CD4-positive, alpha-beta T cell treated with Interleukin-1 beta for 1 hour (primary cell): ENCODE measurements around the gene NEDD8.

ENCODE experiments used
- DNase-seq, 2 donors: peaks; one replicate each; pipeline ENCODE4 v3.0.0-alpha.2; 2020 to 2022

NEDD8 gene

DNA sequence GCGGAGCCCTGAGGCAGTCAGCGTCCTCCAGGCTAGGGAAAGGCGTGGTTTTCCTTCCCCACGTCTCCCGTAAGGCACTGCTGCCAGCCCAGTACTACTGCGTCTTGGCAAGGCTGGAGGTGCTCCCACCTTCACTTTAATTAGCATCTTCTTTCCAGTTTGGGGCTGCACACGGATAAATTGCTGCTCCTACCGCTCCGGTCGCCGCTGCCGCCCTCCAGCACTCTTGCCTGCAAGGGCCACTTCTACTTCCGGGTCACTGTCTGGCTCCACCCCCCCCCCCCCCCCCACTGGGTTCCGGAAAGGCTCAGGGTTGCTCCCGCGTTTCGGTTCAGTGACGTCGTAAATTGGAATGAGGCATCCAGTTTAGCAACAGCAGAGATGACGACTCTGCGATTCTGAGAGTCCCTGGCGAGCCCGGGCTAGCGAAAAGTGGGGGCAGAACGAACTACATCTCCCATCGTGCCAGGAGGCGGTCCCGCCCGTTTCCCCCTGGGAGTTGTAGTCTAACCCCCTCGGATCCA is at the start of gene NEDD8:
Gene NEDD8 (minus strand): TSS at position 247 of the 524 bp plus-strand sequence. CDS start 100 bp downstream, at position 147.
- peak; percentile 87 to 90 for DNase-seq

DNA sequence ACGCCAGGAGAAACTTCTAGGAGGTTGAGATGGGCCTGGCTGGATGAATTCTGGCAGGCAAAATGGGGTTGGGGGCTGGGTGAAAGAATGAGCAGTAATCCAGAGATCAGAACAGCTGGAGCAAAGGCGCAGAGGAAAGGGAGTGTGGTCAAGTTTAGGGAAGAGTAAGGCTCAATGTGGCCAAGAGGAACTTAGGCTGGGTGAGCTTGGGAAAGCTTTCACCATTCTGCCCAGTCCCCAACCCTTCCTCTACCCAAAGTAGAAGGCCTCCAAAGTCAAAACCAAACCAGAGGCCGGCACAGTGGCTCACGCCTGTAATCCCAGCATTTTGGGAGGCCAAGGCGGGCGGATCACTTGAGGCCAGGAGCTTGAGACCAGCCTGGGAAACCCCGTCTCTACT is 49.5 kb upstream of the NEDD8 start:
- DNase-seq: no peak

DNA sequence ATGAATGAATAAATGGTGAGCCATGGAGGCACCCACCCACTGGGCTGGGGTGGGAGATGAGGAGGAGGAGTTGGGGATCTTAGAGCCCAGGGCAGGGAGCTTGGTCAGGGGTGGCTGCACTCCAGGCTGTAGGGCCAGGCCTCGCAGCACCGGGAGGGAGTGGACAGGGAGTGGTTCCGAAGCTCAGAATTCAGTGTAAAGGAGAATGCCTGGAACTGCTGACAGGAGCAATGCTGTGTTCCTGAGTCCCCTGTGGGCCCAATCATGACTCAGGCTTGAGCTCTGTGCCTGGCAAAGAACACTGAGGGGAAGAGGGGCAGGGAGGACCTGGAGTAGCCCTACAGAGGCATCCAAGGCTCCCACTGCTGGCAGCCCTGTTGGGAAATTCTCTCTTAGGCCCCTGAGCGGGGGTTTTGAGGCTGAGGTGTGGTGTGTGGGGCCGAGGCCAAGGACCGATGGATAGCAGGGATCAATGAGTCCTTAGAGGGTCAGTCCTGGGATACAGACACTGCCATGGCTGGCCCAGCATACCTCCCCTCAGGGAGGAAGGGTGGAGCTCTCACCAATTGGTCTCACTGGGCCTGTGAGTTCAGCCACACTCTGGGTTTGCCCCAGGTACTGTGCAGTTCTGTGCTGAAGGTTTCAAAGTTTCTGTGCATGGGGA is 48.8 kb upstream of the NEDD8 start:
- DNase-seq: no peak

DNA sequence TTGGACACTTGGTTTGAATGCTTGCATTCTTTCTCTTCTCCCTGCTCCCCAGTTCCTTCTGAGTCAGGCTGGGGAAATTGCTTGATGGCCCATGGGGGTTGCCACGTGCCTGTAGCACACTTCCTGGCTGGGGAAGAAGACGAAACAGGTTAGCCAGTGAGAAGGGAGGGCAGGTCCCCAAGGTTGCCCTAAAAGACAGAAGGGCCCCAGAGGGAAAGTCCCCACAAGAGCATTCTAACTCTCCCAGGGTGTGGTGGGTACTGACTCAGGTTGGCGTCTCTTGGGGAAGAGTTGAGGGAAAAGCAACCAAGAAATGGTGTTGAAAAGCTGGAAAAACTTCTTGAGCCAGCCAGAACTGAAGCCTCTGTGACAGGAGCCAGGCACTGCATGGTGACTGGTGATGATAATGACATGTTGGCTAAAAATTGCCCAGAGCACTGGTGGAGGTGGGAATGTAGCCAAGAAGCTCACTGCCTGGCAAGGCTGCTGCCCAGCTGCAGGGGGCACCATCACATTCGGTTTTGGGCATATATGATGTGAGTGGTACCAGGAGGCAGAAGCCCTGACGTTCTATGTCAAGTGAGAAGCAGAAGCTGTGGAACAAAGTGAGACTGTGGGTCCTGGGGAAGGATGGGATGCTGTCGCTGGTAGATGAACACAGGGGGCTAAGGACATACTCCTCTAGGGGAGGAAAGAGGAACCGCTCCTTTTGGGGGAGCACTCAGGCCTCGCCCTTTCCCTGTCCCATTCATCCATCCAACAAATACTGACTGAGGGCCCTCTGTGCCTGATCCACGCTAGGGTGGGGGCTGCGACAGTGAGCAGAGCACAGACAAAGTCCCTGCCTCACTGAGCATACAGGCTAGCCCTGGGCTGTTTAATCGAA is 47.4 kb upstream of the NEDD8 start:
- peak; percentile 65 to 72 for DNase-seq

DNA sequence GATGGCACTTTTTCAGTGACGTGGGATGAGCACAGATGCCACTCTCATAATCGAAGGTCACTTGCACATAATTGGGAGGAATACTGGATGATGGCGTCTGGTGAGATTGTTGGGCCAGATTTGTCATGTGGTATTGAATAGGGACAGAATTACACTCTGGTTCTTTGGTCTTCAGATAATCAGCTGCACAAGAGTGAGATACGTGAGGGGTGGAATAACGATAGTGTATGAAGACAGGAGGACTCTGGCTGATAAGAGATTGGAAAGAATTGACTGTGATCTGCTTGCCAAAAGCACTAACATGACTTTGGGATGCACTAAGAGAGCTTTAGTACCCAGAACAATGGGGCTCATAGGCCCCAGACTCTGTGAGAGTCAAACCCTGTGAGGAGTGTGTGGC is 46.3 kb upstream of the NEDD8 start:
- no peak for DNase-seq

DNA sequence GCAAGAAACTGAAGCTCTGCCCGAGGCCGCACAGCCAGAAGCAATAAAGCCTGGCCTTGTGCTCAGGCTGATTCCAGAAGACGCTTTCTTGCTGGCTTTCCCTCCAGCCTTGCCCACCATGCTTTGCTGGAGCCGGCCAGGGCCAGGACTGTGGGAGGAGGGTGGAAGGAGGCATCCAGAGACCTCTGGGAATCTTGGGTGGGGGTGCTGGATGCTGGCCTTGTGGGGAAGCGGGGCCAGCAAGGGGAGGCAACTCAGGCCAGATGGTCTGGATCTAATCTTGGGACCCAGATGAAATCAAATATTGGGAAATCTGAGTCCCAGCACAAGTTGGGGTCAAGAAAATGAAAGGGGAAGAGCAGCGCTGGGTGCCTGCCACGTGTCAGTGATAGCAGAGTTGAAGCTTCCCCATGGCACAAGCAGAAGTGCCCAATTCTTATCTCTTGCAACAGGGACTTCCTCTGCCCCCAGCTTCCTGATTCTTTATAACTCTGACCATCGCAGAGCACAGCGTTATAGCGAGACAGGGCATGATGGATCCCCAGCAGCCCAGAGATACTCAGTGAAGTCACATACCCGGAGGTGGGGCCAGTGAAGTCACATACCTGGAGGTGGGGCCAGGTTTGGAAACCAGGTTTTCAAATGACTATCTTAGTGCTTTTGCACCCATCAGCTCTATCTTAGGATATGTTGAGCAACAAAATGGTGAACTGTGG is 45.6 kb upstream of the NEDD8 start:
- peak in 1 of 2 donors; percentile 51 for DNase-seq

DNA sequence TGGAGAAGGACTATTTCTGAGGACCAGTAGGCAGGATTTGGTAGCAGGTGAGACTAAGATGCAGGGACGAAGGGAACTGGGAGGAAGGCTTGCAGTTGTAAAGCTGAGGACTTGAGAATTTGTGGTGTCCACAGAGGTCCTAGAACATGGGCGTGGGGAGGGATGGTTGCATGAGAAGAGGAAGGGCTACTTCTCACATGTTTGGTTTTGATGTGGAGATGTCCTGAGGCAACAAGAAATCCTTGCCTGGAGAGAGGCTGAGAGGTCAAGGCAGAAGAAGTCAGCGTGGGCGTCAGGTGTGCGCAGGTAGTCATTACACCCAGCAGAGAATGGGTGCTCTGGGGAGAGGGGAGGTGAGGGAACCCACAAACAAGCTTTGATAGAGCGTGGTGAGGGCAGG is 44.9 kb upstream of the NEDD8 start:
- DNase-seq: no peak

DNA sequence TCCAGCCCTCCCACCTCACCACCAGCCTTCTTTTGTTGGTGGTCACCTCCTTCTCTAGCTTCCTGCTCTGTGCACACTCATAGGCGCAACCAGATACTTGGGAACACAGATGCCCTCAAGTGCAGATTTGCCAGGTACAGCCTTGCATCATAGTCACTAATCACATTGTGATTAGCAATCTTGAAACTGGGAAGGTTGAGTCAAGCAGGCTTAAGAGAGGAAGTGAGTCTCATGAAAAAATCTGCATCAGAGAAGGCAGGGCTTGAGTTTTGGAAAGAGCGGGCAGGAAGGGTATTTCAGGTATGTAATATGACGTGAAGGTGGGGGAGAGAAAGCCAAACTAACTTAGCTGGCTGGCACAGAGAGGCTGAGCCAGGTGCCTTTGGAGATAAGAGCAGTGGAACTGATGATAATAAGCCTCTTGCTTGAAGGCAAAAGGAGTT is 42.0 kb upstream of the NEDD8 start:
- peak; percentile 49 to 63 for DNase-seq

DNA sequence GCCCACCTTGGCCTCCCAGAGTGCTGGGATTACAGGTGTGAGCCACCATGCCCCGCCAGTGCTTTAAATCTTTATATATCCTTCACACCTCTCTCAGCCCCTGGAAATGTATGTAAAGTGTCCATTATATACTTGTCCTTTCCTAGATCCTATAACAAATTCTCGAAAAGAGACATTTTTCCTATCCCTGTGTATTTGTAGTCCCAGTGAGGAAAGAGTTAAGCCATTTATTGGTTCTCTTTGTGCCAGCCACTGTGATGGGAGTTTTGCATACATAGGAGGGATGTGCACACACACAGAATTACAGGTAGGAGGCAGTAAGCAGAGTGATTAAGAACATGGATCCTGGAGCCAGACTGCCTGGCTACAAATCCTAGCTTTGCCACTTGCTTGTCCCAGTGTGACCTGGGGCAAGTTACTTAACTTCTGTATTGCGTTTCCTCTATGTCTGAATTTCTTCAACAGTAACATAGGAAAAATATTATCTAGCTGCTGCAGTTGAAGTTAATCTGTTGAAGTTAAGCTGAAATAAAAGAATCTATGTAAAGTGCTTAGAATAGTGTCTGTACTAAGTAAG is 41.3 kb upstream of the NEDD8 start:
- DNase-seq: peak in 1 of 2 donors; percentile 7

DNA sequence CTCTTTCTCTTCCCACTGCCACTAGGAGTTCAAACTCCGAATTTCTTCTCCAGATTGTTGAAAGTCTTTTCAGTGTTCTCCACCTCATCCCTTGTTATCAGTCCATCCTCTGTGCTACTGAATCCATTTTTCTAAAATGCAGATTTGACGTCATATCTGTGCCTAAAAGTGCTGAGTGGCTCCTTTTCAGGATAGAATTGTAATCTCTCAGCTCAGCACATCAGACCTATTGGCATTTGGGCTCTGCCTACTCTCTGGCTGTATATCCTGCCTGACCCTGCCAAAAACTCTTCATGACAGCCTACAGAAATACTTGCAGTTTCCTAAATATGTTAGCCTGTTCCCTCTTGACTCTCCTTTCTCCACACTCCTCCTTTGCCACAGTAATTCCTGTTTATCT is 40.3 kb upstream of the NEDD8 start:
- DNase-seq: no peak

DNA sequence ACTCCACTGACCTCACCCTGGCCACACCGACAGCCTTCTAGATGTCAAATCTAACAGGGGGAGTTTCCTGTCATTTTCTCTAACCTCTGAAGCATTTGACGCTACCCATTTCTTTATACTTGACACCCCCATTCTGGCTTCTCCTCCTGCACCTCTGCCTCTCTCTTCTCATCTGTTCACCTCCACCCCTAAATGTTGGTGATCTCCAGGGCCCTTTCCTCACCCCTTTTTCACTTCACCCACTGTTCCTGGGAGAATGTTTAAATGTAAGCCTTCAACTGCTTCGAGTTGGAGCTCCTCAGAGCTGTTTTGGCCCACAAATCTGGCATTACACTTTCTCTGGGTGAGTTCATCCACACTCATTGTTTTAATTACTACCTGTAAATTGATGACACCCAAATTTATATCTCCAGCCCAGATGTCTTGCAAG is 39.7 kb upstream of the NEDD8 start:
- DNase-seq: no peak

DNA sequence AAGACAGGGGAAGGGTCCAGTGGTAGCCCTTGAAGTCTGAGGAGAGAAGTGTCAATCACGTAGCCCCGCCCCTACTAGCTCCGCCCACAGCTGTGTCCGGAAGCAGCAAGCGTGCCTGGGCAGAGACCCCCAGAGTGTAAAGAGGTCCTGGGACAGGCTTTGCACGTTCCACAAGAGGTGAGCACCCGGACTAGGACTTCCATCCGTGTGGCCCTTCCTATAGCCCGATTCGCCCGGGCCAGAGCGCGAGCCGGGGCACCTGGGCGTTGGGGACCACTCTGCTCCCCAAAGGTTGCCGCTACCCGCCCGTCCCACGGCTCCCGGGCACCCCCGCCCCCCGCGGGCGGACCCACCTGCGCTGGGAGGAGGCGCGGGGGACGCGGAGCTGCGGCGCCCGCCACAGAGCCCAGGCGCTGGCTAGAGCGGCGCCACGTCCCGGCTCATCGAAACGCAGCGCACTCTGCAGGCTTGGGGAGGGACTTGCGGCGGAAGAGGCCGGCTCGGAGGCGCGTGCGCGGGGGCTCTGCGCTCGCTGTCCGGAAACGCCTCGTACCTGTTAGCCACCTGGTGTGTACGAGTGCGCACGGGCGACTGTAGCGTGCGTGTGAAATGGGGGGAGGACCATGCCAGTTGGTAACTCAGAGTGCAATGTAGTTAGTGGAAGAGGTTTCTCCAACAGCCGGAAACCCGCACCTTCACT is 39.1 kb upstream of the NEDD8 start, which contains the start of gene RABGGTA:
Gene RABGGTA (minus strand): TSS at position 464 of the 700 bp plus-strand sequence. CDS start 482 bp downstream, outside the sequence.
- DNase-seq: peak; percentile 96

DNA sequence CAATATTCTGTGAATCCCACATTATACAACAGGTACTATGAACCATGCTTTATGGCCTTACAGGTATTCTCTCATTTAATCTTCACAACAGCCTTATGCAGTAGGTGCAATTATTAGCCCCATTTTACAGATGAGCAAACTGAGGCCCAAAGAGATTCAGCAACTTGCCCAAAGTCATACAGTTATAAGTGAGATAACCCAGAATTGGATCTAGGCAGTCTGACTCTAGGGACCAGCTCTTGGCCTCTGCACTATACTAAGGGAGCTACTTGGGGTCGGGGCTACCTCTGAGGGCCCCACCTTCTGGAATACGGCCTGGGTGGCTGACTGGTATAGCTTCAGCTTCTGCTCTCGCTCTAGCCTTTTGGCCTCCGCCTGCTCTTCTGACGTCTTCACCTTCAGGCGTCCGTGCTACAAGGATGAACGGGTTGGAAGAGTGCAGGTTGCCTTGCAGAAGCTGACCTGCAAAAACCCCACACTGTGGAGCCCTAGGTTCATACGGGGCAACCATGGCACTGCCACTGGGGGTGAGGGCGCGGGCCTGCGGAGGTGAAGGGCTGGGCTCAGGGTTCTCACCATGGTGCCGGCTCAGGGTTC is 38.5 kb upstream of the NEDD8 start:
- no peak for DNase-seq

DNA sequence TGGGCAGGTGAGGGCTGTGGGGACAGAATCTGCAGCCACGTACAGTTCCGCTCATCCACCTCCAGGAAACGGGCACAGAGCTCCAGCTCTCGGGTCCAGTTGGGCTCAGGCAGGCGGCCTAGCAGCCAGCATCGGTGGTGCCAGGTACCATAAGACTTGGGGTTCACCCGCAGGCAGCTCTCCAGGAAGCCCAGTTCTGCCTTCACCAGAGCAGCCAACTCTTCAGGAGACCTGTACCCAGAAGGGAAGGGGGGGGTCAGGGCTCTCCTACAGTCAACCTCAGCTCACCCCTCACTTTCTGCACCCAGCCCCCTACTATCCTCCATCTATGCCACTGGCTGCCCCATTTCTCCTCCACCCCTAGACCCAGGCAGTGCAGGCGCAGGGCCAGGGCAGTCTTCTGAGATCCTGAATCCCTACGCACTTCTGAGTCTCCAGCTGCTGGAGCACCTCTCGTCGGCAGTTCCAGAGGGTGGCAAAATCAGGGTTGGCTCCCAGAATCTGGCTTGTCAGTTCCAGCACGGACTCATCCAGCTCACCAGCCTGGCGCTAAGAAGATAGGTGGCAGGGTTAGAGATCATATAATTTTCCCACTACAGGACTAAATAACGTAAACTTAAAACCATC is 37.9 kb upstream of the NEDD8 start:
- no peak for DNase-seq

DNA sequence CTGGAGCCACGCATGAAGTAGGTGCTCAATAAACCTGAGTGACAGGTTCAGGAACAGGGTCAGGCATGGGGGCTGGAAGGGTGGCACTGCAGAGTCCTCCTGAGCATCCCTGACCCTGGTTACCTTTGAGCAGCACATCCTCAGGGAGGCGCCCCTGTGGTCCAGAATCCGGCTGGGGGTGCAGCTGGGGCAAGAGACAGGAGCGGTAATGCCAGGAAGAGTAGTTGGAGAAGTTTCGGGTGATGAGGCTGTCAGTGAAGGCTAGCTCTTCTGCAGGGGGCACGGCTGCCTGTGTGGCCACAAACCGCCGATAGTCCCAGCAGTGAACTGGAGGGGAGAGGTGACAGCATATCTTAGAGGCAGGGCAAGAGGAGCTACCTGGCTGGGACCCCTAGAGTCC is 37.2 kb upstream of the NEDD8 start:
- no peak for DNase-seq

DNA sequence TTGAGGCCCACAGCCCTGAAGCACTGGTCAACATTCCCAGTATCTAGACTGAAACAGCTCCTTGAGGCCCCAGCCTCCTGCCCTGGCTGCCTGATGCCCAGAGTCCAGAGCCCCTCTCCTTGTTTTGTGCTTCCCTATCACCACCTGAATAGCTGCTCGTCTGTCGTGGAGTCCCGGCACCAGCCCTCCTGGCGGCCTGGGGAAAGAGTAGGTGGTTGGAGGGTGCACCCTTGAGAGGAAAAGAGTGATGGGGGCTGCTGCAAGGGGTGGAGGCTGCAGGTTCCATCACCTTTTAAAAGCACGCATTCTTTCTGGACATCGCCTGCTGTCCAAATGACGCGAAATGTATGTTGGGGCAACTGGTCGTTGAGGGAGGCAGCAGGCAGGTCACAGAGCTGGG is 36.1 kb upstream of the NEDD8 start:
- DNase-seq: no peak

DNA sequence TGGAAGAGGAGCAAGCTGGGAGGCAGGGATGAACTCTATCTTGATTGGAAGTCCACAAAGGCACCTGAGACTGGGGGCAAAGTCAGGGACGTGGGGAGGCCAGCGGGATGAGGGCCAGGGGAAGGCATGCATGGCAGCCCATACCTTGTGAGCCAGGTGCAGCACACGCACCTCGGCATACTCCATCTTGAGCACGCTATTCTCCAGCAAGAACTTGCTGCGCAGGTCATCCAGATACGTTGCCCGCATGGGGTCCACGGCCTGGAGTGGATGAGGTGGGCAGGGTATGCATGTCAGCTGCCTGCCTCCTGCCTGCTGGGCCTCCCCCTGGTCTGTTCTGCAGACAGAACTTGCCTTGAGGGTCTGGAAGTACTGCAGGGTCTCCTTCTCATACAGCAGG is 35.3 kb upstream of the NEDD8 start:
- DNase-seq: no peak

DNA sequence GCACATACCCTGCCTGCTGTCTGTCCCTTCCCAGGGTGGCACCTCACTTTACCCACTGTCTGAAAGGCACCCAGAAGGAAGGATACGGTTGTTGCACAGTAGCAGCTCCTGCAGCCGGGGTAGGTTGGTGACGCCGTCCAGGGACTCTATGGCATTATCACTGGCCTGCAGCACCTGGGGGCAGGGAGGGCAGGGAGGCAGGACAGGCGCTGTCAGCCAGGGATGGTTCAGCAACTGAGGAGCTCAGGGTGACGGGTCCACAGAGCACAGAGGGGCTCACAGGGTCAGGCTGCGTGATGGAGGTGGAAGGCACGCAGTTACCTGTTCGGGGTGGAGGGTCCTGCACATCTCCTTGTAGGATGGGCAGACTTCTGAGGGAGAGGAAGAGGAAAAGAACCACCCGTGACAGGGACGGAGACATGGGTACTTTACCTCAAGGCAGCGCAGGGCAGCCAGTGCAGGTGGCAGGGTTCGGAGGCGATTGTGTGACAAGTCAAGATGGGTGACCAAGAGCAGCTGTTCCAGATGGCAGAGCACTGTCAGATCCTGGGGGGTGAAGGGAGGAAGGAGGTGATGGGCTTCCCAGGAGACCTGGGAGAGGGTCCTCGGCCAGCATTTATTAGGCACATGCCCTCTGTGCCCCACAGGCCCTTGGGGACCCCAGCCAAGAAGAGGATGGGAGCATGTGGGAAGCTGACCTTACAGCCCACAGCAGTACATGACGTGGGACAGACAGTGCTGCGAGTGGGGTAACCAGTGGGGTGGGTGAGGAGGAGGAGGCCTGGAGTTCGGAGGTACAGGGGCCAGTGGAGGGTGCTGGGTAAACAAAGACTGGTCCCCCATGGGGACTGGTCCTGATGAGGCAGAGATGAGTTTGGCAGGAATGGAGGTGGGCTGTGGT is 34.4 kb upstream of the NEDD8 start:
- no peak for DNase-seq

DNA sequence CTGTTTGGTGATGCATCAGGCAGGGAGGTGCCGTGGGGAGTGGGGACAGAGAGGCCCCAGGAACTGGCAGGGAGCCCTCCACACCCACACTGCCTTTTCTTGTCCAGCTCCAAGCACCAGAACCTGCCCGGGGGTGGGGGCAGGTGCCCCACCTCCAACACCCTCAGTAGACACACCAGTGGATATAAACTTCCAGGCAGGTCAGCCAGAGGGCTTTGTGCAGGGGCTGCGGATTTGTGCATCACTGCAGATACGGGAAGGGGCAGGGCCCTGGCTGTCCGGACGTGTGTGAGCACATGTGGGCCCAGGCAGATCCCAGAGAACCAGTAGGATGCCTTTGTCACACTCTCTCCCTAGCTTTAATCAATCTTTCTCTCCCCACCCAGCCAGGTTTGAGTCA is 32.1 kb upstream of the NEDD8 start:
- no peak for DNase-seq

DNA sequence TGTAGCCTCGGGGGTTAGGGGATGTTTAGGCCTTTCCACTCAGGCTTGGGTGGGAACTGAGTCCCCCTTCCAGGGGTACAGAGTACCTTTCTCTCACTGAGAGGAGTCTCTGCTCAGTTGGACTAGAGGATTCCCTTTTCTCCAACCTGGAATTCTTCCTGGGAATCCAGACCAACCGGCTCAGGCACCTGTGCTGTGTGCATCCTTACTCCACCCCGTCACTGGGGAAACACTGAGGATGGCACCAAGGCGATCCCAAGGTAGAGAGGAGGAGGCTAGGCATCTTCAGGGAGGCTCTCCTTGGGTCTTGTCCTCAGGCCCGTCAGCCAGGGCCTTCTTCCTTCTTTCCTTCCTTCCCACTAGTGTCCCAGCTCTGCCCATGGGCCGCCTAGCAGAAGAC is 31.7 kb upstream of the NEDD8 start:
- DNase-seq: no peak
